ENCODE data around the gene GSK3B.
A peak's percentile ranks its signal among the peaks of the same experiment; 100 is the strongest.

Gene GSK3B

DNA sequence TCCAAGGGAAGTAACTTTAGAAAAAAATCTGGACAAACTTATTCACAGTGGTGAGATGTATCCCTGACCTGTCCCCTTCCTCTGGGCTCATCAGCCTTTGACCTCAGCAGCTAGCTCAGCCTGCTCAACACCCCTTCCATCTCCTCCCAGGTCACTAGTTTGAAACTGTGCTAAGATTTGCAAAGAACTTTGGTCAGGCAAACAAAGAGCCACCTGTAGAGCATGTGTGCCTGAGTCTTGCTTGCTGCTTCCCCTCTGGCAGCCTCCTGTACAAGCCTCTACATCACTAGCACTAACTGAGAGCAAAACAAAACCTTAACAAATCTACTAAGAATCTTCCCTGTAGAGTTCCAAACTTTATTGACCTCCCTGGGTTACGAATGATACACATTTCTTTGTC is 268.4 kb downstream of the GSK3B start:
- no peak overlapping the region for H3K9ac ChIP-seq (ENCODE audit: low read depth, low read length)
- no peaks in the 10 kb centered on the region for H3K9me3 ChIP-seq (ENCODE audit: control insufficient read depth, insufficient read depth, low read length)
- H3K4me1 ChIP-seq (ENCODE audit: insufficient read depth, low read length), result peaks cover 13% of the 10 kb centered on the region
- H3K36me3 ChIP-seq (ENCODE audit: insufficient read depth, low read length), result no peaks in the 10 kb centered on the region

DNA sequence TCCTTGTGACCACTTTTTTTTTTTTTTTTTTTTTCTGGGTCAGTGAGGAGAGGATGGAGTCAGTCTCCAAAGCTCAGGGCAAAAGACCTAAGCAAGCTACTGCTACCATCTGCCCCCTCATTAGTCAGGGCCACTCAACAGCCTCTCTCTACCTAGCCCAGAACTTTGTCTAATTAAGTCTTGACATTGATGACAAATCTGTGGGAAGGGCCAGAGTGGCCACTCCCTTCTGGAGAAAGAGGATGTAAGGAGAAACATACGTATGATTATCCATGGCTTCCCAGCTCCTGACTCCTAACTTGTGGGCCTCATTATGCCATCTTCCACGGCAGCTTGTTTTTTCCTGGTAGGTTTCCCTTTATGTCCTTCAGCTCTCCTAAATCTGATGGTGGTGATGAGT is 274.4 kb downstream of the GSK3B start:
- Histone ChIP-seq H3K4me1 (ENCODE audit: insufficient read depth, low read length) (0 out of 2 replicates have a peak, but pooled peaks cover 3% of the 10 kb centered on the region), H3K9me3 (ENCODE audit: control insufficient read depth, insufficient read depth, low read length) (no peaks in the 10 kb centered on the region), H3K36me3 (ENCODE audit: insufficient read depth, low read length) (no peaks in the 10 kb centered on the region), H3K9ac (ENCODE audit: low read depth, low read length) (no peak overlapping the region)

DNA sequence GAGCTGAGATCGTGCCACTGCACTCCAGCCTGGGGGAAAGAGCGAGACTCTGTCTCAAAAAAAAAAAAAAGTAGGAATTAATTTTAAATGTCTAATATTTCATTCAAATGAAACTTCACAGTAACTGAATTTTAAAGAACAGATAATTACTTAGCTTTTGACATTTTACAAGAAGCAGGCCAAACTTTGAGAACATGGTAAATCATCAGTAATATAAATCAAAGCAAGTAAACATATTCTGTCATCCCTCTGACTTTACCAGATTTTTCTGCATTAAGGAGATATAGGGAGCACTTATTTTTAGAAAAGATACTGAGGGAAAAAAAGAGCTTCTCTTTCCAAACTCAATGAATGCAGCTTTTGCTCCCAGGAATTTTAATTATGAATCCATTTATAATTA is 275.3 kb downstream of the GSK3B start:
- Histone ChIP-seq H3K9ac (ENCODE audit: low read depth, low read length) (no peak overlapping the region), H3K9me3 (ENCODE audit: control insufficient read depth, insufficient read depth, low read length) (no peaks in the 10 kb centered on the region), H3K36me3 (ENCODE audit: insufficient read depth, low read length) (no peaks in the 10 kb centered on the region), H3K4me1 (ENCODE audit: insufficient read depth, low read length) (0 out of 2 replicates have a peak, but pooled peaks cover 3% of the 10 kb centered on the region)

DNA sequence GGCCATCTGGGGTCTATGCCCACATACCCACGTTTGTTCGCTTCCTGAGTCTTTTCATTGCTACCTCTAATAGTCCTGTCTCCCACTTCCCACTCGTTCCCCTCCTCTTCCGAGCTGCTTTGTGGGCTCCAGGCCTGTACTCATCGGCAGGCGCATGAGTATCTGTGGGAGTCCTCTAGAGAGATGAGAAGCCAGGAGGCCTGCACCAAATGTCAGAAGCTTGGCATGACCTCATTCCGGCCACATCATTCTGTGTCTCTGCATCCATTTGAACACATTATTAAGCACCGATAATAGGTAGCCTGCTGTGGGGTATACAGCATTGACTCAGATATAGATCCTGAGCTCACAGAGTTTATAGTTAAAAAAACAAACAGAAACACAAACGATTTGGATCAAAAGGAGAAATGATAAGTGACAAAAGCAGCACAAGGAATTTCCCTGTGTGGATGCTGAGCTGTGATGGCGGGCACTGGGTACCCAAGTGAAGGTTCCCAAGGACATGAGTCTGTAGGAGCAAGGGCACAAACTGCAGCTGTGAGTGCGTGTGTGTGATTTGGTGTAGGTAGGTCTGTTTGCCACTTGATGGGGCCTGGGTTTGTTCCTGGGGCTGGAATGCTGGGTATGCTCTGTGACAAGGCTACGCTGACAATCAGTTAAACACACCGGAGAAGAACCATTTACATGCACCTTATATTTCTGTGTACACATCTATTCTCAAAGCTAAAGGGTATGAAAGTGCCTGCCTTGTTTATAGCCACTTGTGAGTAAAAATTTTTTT is 276.5 kb downstream of the GSK3B start:
- no peaks in the 10 kb centered on the region for H3K9me3 ChIP-seq (ENCODE audit: control insufficient read depth, insufficient read depth, low read length)
- H3K36me3 ChIP-seq (ENCODE audit: insufficient read depth, low read length), result no peaks in the 10 kb centered on the region
- H3K4me1 ChIP-seq (ENCODE audit: insufficient read depth, low read length), result 0 out of 2 replicates have a peak, but pooled peaks cover 3% of the 10 kb centered on the region
- H3K9ac ChIP-seq (ENCODE audit: low read depth, low read length), result no peak overlapping the region

DNA sequence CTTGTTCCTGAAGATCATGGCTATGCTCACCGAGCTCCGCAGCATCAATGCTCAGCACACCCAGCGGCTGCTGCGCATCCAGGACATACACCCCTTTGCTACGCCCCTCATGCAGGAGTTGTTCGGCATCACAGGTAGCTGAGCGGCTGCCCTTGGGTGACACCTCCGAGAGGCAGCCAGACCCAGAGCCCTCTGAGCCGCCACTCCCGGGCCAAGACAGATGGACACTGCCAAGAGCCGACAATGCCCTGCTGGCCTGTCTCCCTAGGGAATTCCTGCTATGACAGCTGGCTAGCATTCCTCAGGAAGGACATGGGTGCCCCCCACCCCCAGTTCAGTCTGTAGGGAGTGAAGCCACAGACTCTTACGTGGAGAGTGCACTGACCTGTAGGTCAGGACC is 277.2 kb downstream of the GSK3B start:
- Histone ChIP-seq H3K9ac (ENCODE audit: low read depth, low read length) (no peak overlapping the region), H3K9me3 (ENCODE audit: control insufficient read depth, insufficient read depth, low read length) (no peaks in the 10 kb centered on the region), H3K36me3 (ENCODE audit: insufficient read depth, low read length) (no peaks in the 10 kb centered on the region), H3K4me1 (ENCODE audit: insufficient read depth, low read length) (0 out of 2 replicates have a peak, but pooled peaks cover 3% of the 10 kb centered on the region)

DNA sequence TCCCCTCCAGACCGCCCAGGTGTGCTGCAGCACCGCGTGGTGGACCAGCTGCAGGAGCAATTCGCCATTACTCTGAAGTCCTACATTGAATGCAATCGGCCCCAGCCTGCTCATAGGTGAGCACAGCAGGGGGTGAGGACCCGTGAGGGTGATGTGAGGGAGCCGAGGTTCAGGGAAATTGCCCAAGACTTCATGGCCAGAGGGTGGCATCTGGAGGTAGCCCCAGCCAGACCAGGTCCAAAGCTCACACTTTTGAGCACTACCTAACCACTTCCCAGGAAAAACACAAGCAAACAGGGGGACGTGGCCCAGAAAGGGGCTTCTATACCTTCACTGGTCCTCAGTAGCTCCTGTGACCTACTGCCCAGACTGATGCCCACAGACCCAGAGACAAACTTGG is 278.5 kb downstream of the GSK3B start:
- Histone ChIP-seq H3K36me3 (ENCODE audit: insufficient read depth, low read length) (no peaks in the 10 kb centered on the region), H3K9ac (ENCODE audit: low read depth, low read length) (no peak overlapping the region), H3K9me3 (ENCODE audit: control insufficient read depth, insufficient read depth, low read length) (no peaks in the 10 kb centered on the region), H3K4me1 (ENCODE audit: insufficient read depth, low read length) (0 out of 2 replicates have a peak, but pooled peaks cover 3% of the 10 kb centered on the region)

DNA sequence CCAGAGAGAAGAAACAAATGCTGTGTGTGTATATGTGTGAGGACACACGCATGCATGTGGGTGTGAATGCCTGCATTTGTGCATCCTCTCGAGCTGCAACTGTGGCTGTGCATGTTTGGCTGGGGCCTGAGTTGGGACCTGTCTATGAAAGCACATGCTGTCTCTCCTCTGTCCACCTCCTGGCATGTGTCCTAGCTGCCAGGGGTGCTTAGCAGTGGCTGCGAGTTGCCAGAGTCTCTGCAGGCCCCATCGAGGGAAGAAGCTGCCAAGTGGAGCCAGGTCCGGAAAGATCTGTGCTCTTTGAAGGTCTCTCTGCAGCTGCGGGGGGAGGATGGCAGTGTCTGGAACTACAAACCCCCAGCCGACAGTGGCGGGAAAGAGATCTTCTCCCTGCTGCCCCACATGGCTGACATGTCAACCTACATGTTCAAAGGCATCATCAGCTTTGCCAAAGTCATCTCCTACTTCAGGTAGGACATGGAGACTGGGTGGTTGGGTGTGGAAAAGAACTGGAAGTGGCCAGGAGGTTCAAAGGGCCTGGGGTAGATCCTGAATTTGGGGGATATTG is 281.7 kb downstream of the GSK3B start:
- no peaks in the 10 kb centered on the region for H3K4me1 ChIP-seq (ENCODE audit: insufficient read depth, low read length)
- H3K9ac ChIP-seq (ENCODE audit: low read depth, low read length), result no peak overlapping the region
- no peaks in the 10 kb centered on the region for H3K9me3 ChIP-seq (ENCODE audit: control insufficient read depth, insufficient read depth, low read length)
- no peaks in the 10 kb centered on the region for H3K36me3 ChIP-seq (ENCODE audit: insufficient read depth, low read length)

DNA sequence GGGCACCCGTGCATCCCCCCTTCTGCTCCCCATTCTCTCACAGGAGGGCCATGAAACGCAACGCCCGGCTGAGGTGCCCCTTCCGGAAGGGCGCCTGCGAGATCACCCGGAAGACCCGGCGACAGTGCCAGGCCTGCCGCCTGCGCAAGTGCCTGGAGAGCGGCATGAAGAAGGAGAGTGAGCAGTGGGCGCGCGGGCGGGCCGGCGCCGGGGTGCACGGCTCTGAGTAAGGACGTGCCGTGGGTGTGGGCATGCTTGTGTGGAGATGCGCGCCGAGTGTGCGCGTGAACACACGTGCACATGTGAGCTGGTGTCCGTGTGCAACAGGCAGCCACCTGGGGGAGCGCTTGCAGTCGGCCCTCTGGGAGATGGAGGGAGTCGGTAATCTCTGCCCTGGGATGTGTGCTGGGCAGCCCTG is 284.2 kb downstream of the GSK3B start:
- H3K9me3 ChIP-seq (ENCODE audit: control insufficient read depth, insufficient read depth, low read length), result no peaks in the 10 kb centered on the region
- H3K4me1 ChIP-seq (ENCODE audit: insufficient read depth, low read length), result no peaks in the 10 kb centered on the region
- peak overlapping the region; percentile 48; the same call in 1 of the 2 replicates for H3K9ac ChIP-seq (ENCODE audit: low read depth, low read length)
- H3K36me3 ChIP-seq (ENCODE audit: insufficient read depth, low read length), result no peaks in the 10 kb centered on the region

DNA sequence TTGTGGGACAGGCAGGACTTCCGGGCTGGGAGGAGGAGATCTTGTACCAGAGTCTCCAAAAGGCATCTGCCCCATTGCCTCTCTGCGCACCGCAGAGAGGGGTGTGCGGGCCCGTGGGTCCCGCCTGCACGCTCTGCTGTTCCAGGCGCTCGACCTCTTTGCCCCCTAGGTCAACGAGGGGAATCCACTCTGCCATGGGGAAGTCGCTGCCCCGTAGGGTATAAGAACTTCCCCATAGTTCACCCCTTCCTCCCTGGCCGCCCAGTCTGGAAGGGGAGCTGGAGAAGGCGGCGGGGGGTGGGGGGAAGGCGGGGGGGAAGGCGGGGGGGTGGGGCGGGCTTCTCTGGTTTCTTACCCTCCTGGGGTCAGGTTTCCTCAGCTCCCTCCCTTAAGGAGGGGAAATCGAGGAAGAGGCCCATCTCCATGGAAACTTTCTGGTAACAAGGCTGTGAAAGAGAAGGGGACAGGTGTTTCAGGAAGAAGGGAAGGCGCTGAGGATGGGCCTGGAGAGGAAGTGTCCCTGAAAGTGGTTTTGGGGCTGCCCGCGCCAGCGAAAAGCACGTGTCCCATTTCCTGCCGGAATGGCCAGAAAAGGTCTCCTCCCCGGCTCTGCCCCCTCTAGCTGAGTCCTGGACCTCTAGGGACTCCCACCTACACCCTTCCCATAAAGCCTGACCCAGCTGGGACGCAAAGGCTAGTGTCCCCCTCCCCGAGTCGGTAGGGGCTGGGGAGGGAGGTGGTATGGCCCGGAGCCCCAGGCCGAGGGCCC is 284.8 kb downstream of the GSK3B start:
- no peaks in the 10 kb centered on the region for H3K9me3 ChIP-seq (ENCODE audit: control insufficient read depth, insufficient read depth, low read length)
- H3K4me1 ChIP-seq (ENCODE audit: insufficient read depth, low read length), result no peaks in the 10 kb centered on the region
- no peaks in the 10 kb centered on the region for H3K36me3 ChIP-seq (ENCODE audit: insufficient read depth, low read length)
- peak overlapping the region; percentile 48; the same call in 1 of the 2 replicates for H3K9ac ChIP-seq (ENCODE audit: low read depth, low read length)

DNA sequence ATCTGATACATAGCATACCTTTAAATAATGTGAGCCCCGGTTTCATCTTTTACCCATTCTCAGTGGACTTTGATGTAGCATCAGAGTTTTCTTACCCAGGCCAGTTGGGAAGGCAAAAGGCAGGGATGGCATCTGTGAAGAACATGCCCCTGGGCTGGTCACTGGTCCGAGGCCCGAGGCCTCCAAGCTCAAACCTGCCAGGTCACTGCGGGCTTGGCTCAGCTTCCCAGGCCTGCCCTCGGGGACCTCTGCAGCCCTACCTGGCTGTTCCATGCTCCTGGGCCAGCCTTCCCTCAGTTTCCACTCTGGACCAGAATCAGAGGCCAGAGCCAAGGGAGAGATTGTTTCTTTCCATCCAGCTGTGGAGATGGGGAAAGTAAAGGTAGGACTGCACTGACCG is 285.4 kb downstream of the GSK3B start:
- Histone ChIP-seq H3K9ac (ENCODE audit: low read depth, low read length) (peak overlapping the region; percentile 17; the same call in 1 of the 2 replicates), H3K36me3 (ENCODE audit: insufficient read depth, low read length) (no peaks in the 10 kb centered on the region), H3K9me3 (ENCODE audit: control insufficient read depth, insufficient read depth, low read length) (no peaks in the 10 kb centered on the region), H3K4me1 (ENCODE audit: insufficient read depth, low read length) (no peaks in the 10 kb centered on the region)

DNA sequence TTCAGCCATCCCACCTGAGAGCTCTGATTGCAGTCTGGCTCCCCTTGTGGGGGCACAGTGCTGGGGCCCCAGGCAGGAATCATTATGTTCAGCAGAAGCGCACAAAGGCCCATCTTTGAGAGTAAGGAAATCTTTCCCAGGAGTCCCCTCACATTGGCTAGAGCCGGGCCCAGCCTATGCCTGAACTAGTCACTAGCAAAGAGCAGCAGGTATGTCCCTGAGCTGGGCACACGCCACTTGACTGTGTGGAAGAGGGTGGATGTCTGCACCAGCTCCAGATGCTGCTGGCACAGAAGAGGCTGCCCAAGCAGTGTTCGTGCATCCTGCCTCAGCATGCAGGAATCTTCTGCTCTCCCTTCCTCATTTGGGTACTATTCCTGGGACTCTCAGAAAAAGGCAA is 286.0 kb downstream of the GSK3B start:
- Histone ChIP-seq H3K4me1 (ENCODE audit: insufficient read depth, low read length) (no peaks in the 10 kb centered on the region), H3K9ac (ENCODE audit: low read depth, low read length) (no peak overlapping the region), H3K9me3 (ENCODE audit: control insufficient read depth, insufficient read depth, low read length) (peaks cover 1% of the 10 kb centered on the region; the same call in 1 of the 2 replicates), H3K36me3 (ENCODE audit: insufficient read depth, low read length) (no peaks in the 10 kb centered on the region)

DNA sequence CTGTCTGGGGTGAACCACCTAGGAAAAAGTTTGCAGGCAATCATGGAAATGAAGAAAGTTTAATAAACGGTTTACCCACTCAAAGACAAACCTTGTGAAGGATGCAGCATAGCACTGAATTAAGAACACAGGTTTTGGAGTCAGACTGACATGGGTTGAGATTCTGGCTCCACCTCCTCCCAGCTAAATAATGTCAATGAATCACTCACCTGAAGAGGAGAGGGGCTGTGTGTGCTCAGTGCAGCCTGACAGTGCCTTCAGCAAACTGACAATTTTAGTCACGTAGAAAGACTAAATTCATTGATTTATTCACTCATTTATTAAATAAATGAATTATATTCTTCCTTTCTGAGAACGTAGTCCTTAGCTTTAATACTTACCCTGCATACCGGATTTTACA is 293.4 kb downstream of the GSK3B start:
- Histone ChIP-seq H3K9ac (ENCODE audit: low read depth, low read length) (no peak overlapping the region), H3K4me1 (ENCODE audit: insufficient read depth, low read length) (peaks cover 11% of the 10 kb centered on the region), H3K9me3 (ENCODE audit: control insufficient read depth, insufficient read depth, low read length) (peaks cover 2% of the 10 kb centered on the region; the same call in 1 of the 2 replicates), H3K36me3 (ENCODE audit: insufficient read depth, low read length) (no peaks in the 10 kb centered on the region)

DNA sequence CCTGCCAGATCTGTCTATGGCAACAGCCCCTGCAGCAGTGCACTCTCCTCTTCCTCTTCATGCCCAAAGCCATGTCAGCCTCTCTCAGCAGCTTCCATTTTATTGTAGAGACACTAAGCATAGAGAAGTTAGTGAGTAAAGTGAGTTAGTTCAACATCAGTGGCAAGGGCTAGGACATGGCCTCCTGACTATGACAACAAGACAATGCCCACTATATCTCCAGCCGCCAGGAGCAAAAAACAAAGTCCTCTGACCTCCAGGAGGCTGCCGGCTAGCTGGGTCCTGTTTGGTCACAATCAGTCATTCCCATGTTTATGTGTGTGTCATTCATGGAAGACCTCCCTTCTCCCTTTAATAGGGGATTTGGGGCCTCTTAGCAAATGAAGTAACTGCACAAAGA is 297.5 kb downstream of the GSK3B start:
- Histone ChIP-seq H3K36me3 (ENCODE audit: insufficient read depth, low read length) (no peaks in the 10 kb centered on the region), H3K9me3 (ENCODE audit: control insufficient read depth, insufficient read depth, low read length) (no peaks in the 10 kb centered on the region), H3K4me1 (ENCODE audit: insufficient read depth, low read length) (peaks cover 16% of the 10 kb centered on the region), H3K9ac (ENCODE audit: low read depth, low read length) (no peak overlapping the region)

DNA sequence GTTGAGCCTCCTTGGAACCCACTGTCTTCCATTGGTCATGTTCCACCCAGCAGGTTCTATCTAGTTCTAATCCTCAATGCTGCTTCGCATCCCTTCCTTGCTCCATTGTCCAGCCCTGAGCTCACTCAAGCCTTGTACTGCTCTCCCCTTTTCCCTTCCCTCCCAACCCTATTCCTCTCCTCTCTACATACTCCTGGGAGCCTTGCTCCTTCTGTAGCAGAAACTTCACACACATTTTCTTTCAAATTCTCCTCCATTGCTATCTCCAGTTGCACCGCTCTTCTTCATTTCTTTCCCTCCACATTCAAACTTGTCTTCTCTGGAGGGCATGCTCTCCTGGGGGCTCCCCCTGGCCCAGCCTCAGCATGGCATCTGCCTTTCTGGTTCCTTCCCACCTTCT is 297.9 kb downstream of the GSK3B start:
- no peak overlapping the region for H3K9ac ChIP-seq (ENCODE audit: low read depth, low read length)

More for the DNA sequence above, 297.9 kb downstream of the GSK3B start:
- Histone ChIP-seq H3K9me3 (ENCODE audit: control insufficient read depth, insufficient read depth, low read length) (no peaks in the 10 kb centered on the region), H3K4me1 (ENCODE audit: insufficient read depth, low read length) (peaks cover 16% of the 10 kb centered on the region), H3K36me3 (ENCODE audit: insufficient read depth, low read length) (no peaks in the 10 kb centered on the region)

Data from ES-I3 (cell line).